ENCODE results near the gene ANO10.
"Not testable (repeated sequence)": the region's sequence is repeated elsewhere in the genome, so short reads cannot be mapped to it uniquely, and the experiment has no call there.

Gene ANO10

GRCh38 chr3:43627360-43627759, 5.5 kb upstream of the ANO10 start:
- DNase-seq: no peak

- DNase-seq: no peak
Observed at GRCh38 chr3:43624619-43625305, 3.0 kb upstream of the ANO10 start.

GRCh38 chr3:43620831-43621655, 768 bp downstream of the ANO10 start:
- no peak for DNase-seq

GRCh38 chr3:43619588-43619987, 2.2 kb downstream of the ANO10 start:
- no peak for DNase-seq

GRCh38 chr3:43618142-43618541, 3.7 kb downstream of the ANO10 start:
- DNase-seq: no peak

GRCh38 chr3:43616034-43616433, 5.8 kb downstream of the ANO10 start:
- DNase-seq: no peak

- no peak for DNase-seq
Observed at GRCh38 chr3:43615133-43615532, 6.7 kb downstream of the ANO10 start.

- DNase-seq: no peak
Observed at GRCh38 chr3:43613976-43614375, 7.8 kb downstream of the ANO10 start.

- DNase-seq: no peak
Observed at GRCh38 chr3:43612419-43612818, 9.4 kb downstream of the ANO10 start.

GRCh38 chr3:43609406-43609805, 12.4 kb downstream of the ANO10 start:
- no peak for DNase-seq

GRCh38 chr3:43608751-43609150, 13.1 kb downstream of the ANO10 start:
- no peak for DNase-seq

- DNase-seq: no peak
Observed at GRCh38 chr3:43606284-43606683, 15.5 kb downstream of the ANO10 start.

- DNase-seq: not testable (repeated sequence)
Observed at GRCh38 chr3:43599959-43600358, 21.9 kb downstream of the ANO10 start.

- no peak for DNase-seq
Observed at GRCh38 chr3:43597961-43598360, 23.9 kb downstream of the ANO10 start.

GRCh38 chr3:43596178-43596577, 25.6 kb downstream of the ANO10 start:
- DNase-seq: not testable (repeated sequence)

- DNase-seq: not testable (repeated sequence)
Observed at GRCh38 chr3:43595280-43595679, 26.5 kb downstream of the ANO10 start.

GRCh38 chr3:43593588-43593987, 28.2 kb downstream of the ANO10 start:
- DNase-seq: not testable (repeated sequence)

- not testable (repeated sequence) for DNase-seq
Observed at GRCh38 chr3:43591866-43592265, 29.9 kb downstream of the ANO10 start.

- no peak for DNase-seq
Observed at GRCh38 chr3:43587303-43587702, 34.5 kb downstream of the ANO10 start.

- DNase-seq: no peak
Observed at GRCh38 chr3:43584043-43584826, 37.6 kb downstream of the ANO10 start.

- no peak for DNase-seq
Observed at GRCh38 chr3:43583481-43583880, 38.3 kb downstream of the ANO10 start.

GRCh38 chr3:43582866-43583265, 38.9 kb downstream of the ANO10 start:
- no peak for DNase-seq

- no peak for DNase-seq
Observed at GRCh38 chr3:43581343-43581742, 40.5 kb downstream of the ANO10 start.

- no peak for DNase-seq
Observed at GRCh38 chr3:43580181-43580580, 41.6 kb downstream of the ANO10 start.

Measured in NCI-H1436 (cell line).